ENCODE data around the gene NRDC.

Gene NRDC

GRCh38 chr1:51851882-51852396 is 26.6 kb downstream of the NRDC start:
- Mint-ChIP-seq H3K9me3 (no peaks in the 10 kb centered on the region), H3K4me1 (peaks cover 8% of the 10 kb centered on the region), H3K27me3 (no peaks in the 10 kb centered on the region), H3K4me3 (no peak overlapping the region), H3K36me3 (ENCODE audit: insufficient read depth) (peaks cover 6% of the 10 kb centered on the region), H3K27ac (ENCODE audit: low read depth) (no peak overlapping the region)
- DNase-seq (ENCODE audit: low spot score in 2 of 2) (no peak), ATAC-seq (replicated peaks; ENCODE audit: extremely low read depth, poor library complexity, severe bottlenecking) (no peak)

- Mint-ChIP-seq H3K9me3 (no peaks in the 10 kb centered on the region), H3K4me1 (peaks cover 11% of the 10 kb centered on the region), H3K27ac (ENCODE audit: low read depth) (no peak overlapping the region), H3K36me3 (ENCODE audit: insufficient read depth) (peaks cover 6% of the 10 kb centered on the region), H3K27me3 (no peaks in the 10 kb centered on the region), H3K4me3 (no peak overlapping the region)
- no peak for ATAC-seq (replicated peaks; ENCODE audit: extremely low read depth, poor library complexity, severe bottlenecking)
- no peak for DNase-seq (ENCODE audit: low spot score in 2 of 2)
These were observed 27.9 kb downstream of the NRDC start for GRCh38 chr1:51850420-51851223.

GRCh38 chr1:51847294-51847920 is 31.1 kb downstream of the NRDC start:
- DNase-seq (ENCODE audit: low spot score in 2 of 2) (no peak), ATAC-seq (replicated peaks; ENCODE audit: extremely low read depth, poor library complexity, severe bottlenecking) (no peak)
- H3K27ac Mint-ChIP-seq (ENCODE audit: low read depth), result no peak overlapping the region
- H3K27me3 Mint-ChIP-seq, result no peaks in the 10 kb centered on the region
- peaks cover 32% of the 10 kb centered on the region for H3K4me1 Mint-ChIP-seq
- H3K36me3 Mint-ChIP-seq (ENCODE audit: insufficient read depth), result peaks cover 2% of the 10 kb centered on the region
- H3K4me3 Mint-ChIP-seq, result no peak overlapping the region
- H3K9me3 Mint-ChIP-seq, result no peaks in the 10 kb centered on the region

DNA sequence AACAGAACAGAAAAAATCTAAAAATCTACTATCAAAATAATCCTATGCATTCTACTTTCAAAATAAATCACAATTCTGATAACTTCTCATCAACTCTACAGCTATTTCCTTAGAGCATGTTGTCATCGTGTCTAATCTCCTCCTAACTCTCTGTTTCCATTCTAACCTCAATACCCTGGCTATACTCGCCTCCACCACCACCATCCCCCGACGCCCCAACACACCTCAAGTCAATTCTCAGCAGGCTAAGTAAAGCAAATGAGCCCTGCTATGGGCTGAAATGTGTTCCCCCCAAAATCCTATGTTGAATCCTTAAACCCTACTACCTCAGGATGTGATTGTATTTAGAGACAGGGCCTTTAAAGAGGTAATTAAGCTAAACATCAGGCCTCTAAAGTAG is 34.6 kb downstream of the NRDC start:
- ATAC-seq (replicated peaks; ENCODE audit: extremely low read depth, poor library complexity, severe bottlenecking), result no peak
- Mint-ChIP-seq H3K9me3 (no peaks in the 10 kb centered on the region), H3K4me3 (no peak overlapping the region), H3K4me1 (peaks cover 44% of the 10 kb centered on the region), H3K27ac (ENCODE audit: low read depth) (peak overlapping the region; percentile 6), H3K27me3 (no peaks in the 10 kb centered on the region), H3K36me3 (ENCODE audit: insufficient read depth) (peaks cover 12% of the 10 kb centered on the region)
- DNase-seq (ENCODE audit: low spot score in 2 of 2), result no peak

- H3K36me3 Mint-ChIP-seq (ENCODE audit: insufficient read depth), result peaks cover 23% of the 10 kb centered on the region
- no peak overlapping the region for H3K4me3 Mint-ChIP-seq
- no peaks in the 10 kb centered on the region for H3K27me3 Mint-ChIP-seq
- no peaks in the 10 kb centered on the region for H3K9me3 Mint-ChIP-seq
- DNase-seq (ENCODE audit: low spot score in 2 of 2) (no peak), ATAC-seq (replicated peaks; ENCODE audit: extremely low read depth, poor library complexity, severe bottlenecking) (no peak)
- no peak overlapping the region for H3K27ac Mint-ChIP-seq (ENCODE audit: low read depth)
- peaks cover 52% of the 10 kb centered on the region for H3K4me1 Mint-ChIP-seq
These were observed 36.3 kb downstream of the NRDC start for GRCh38 chr1:51842261-51842660.

DNA sequence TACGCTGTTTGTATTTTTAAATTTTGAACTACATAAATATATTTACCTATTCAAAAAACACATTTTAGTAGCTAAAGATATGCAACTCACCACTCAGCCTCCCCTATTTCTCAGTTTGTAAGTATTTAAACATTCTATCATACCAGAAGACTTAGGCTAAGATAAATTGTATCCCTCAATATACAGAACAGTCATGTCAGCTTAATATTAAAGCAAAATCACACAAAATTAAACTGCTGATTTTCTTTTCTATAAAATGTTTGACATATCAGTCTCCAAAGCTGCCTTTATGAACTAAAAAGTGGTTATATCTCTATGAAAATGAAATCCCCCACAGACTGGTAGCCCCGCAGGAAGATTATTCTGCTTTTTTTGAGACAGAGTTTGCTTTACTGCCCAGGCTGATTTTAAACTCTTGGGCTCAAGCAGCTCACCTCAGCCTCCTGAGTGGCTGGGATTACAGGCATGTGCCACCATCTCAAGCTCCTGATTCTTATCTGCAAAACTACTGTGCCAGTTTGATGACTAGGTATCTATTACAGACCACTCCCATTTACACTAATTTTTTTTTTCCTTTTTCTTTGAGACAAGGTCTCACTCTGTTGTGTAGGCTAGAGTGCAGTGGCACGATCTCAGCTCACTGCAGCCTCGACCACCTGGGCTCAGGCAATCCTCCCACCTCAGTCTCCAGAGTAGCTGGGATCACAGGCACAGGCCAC is 37.6 kb downstream of the NRDC start:
- no peak for DNase-seq (ENCODE audit: low spot score in 2 of 2)
- Mint-ChIP-seq H3K27ac (ENCODE audit: low read depth) (peak overlapping the region; percentile 35), H3K36me3 (ENCODE audit: insufficient read depth) (peaks cover 26% of the 10 kb centered on the region), H3K9me3 (no peaks in the 10 kb centered on the region), H3K4me3 (no peak overlapping the region), H3K4me1 (peaks cover 52% of the 10 kb centered on the region), H3K27me3 (no peaks in the 10 kb centered on the region)
- no peak for ATAC-seq (replicated peaks; ENCODE audit: extremely low read depth, poor library complexity, severe bottlenecking)

DNA sequence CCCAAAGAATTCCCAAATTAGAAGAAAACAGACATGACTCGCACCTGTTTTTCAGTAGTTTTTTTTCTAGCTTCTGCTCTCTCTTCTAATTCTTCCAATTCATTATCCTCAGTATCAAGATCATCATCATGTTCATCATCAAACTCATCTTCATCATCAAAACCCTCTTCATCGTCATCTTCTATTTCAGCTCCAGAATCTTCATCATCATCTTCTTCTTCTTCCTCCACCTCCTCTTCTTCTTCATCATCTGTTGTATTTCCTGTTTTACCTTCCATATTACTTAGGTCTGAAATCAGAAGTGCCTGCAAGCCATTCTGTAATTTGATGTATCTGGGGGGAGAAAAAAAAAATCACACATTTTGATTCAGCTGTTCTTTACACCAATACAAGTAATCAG is 38.3 kb downstream of the NRDC start:
- Mint-ChIP-seq H3K36me3 (ENCODE audit: insufficient read depth) (peaks cover 33% of the 10 kb centered on the region), H3K4me3 (no peak overlapping the region), H3K27me3 (no peaks in the 10 kb centered on the region), H3K27ac (ENCODE audit: low read depth) (peak overlapping the region; percentile 10), H3K4me1 (peaks cover 45% of the 10 kb centered on the region), H3K9me3 (no peaks in the 10 kb centered on the region)
- DNase-seq (ENCODE audit: low spot score in 2 of 2) (no peak), ATAC-seq (replicated peaks; ENCODE audit: extremely low read depth, poor library complexity, severe bottlenecking) (no peak)

- Mint-ChIP-seq H3K4me3 (no peak overlapping the region), H3K36me3 (ENCODE audit: insufficient read depth) (peaks cover 36% of the 10 kb centered on the region), H3K27me3 (no peaks in the 10 kb centered on the region), H3K9me3 (no peaks in the 10 kb centered on the region), H3K27ac (ENCODE audit: low read depth) (no peak overlapping the region), H3K4me1 (peaks cover 38% of the 10 kb centered on the region)
- DNase-seq (ENCODE audit: low spot score in 2 of 2) (no peak), ATAC-seq (replicated peaks; ENCODE audit: extremely low read depth, poor library complexity, severe bottlenecking) (no peak)
These were observed 39.4 kb downstream of the NRDC start for GRCh38 chr1:51839094-51839493.

DNA sequence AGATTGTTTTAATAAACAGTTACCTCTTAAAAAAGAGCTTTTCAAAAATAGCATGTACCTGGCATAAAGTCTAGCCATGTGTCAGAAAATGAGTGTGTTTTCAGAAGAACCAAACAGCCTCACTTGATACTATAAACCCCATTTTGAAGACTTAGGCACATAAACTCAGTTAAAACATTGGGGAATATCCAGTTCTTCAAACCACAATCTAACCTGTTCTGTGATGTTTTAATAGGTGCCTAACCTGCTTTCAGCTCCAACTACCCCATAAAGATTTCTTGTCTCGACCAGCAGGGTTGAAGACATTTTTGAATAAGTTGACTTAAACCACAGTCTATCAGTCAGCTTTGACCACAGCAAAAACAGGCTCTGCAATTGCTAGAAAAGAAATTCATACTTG is 41.3 kb downstream of the NRDC start:
- H3K4me1 Mint-ChIP-seq, result peaks cover 28% of the 10 kb centered on the region
- DNase-seq (ENCODE audit: low spot score in 2 of 2) (no peak), ATAC-seq (replicated peaks; ENCODE audit: extremely low read depth, poor library complexity, severe bottlenecking) (no peak)
- peak overlapping the region; percentile 46 for H3K27ac Mint-ChIP-seq (ENCODE audit: low read depth)
- peaks cover 46% of the 10 kb centered on the region for H3K36me3 Mint-ChIP-seq (ENCODE audit: insufficient read depth)
- H3K9me3 Mint-ChIP-seq, result no peaks in the 10 kb centered on the region
- H3K27me3 Mint-ChIP-seq, result no peaks in the 10 kb centered on the region
- H3K4me3 Mint-ChIP-seq, result no peak overlapping the region

- Mint-ChIP-seq H3K4me1 (peaks cover 13% of the 10 kb centered on the region), H3K4me3 (no peak overlapping the region), H3K27me3 (no peaks in the 10 kb centered on the region), H3K9me3 (no peaks in the 10 kb centered on the region), H3K27ac (ENCODE audit: low read depth) (no peak overlapping the region), H3K36me3 (ENCODE audit: insufficient read depth) (peaks cover 44% of the 10 kb centered on the region)
- DNase-seq (ENCODE audit: low spot score in 2 of 2) (no peak), ATAC-seq (replicated peaks; ENCODE audit: extremely low read depth, poor library complexity, severe bottlenecking) (no peak)
These were observed 44.8 kb downstream of the NRDC start for GRCh38 chr1:51833700-51834099.

GRCh38 chr1:51829058-51829457 is 49.5 kb downstream of the NRDC start:
- DNase-seq (ENCODE audit: low spot score in 2 of 2), result no peak
- H3K4me1 Mint-ChIP-seq, result peaks cover 5% of the 10 kb centered on the region
- H3K4me3 Mint-ChIP-seq, result no peak overlapping the region
- no peak overlapping the region for H3K27ac Mint-ChIP-seq (ENCODE audit: low read depth)
- H3K36me3 Mint-ChIP-seq (ENCODE audit: insufficient read depth), result peaks cover 29% of the 10 kb centered on the region
- no peak for ATAC-seq (replicated peaks; ENCODE audit: extremely low read depth, poor library complexity, severe bottlenecking)
- no peaks in the 10 kb centered on the region for H3K9me3 Mint-ChIP-seq
- no peaks in the 10 kb centered on the region for H3K27me3 Mint-ChIP-seq

DNA sequence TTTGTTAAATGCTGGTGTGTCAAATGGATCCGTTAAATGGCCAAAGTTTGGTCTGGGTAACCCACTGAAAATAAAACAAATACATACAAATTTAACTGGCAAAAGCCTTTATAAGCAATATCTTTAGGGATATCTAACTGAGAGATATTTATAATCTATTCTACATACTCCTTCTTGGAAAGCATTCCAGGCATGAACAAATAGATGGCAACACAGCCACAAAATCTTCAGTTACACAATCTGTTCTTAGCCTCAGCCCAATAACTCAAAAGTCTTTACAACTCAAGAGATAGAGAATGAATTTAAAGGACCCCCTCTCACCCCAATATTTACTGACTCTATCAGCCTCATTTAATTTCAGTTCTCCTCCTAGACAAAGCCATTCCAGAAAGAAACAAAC is 58.7 kb downstream of the NRDC start:
- H3K4me1 Mint-ChIP-seq, result no peaks in the 10 kb centered on the region
- H3K9me3 Mint-ChIP-seq, result no peaks in the 10 kb centered on the region
- no peak overlapping the region for H3K4me3 Mint-ChIP-seq
- DNase-seq (ENCODE audit: low spot score in 2 of 2) (no peak), ATAC-seq (replicated peaks; ENCODE audit: extremely low read depth, poor library complexity, severe bottlenecking) (no peak)
- no peak overlapping the region for H3K27ac Mint-ChIP-seq (ENCODE audit: low read depth)
- H3K36me3 Mint-ChIP-seq (ENCODE audit: insufficient read depth), result peaks cover 37% of the 10 kb centered on the region
- no peaks in the 10 kb centered on the region for H3K27me3 Mint-ChIP-seq

Measured in central memory CD8-positive, alpha-beta T cell (primary cell).